T-helper 2 cell treated with Interferon-gamma antibody and Interleukin-4, amounts not matched to agents 100 ng/mL and 5 ng/mL, for 36 hours (primary cell): ENCODE measurements around the gene EHHADH. TPM values are rescaled to one million over a fixed set of nuclear protein-coding genes. Genes with fewer than 3 reads are reported as not detected.

Experiments used
- intact Hi-C: fragments of 100-400 bp; cut with micrococcal nuclease; formaldehyde crosslinking; loops from one replicate; pipeline ENCODE4 v1.15.1; 2023
- total RNA-seq: library from RNA; stranded (reverse); gene quantifications from 2 replicates; pipeline ENCODE4 v1.2.3, GENCODE V29; 2022

Gene EHHADH
- 3.3 and 3.8 TPM in 2 replicates for total RNA-seq

DNA sequence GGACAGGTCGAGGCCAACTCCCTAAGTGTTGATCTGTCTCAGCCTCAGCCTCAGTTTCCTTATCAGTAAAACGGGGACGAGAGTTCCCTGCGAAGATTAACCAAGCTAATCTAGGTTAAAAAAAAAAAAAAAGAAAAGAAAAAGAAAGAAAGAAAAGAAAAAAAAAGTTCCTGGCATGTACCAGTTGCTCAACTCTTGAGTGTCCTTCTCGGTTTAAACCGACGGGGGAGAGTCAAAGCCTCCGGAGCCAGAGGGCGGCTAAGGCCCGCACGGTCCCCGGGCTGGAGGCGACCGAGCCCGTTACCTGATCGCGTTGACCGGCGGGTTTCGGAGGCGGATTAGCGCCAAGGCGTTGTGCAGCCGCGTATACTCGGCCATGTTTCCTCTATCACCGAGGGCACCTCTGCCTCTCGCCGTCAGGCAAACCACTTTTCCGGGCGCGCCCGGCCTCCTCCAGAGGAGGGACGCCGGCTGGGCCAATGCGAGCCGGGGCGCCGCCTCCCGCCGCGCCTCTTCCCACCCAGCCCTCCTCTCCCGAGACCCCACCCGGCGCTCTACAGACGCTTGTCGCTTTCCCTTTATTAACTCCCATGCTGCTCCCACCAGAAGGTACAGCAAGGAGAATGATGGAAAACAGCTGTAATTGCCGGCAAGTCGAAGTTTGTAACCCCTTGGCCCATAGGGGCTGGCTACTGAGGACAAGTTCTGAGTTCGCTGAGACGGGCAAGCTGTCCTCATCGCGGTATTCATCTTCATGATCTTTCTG lies at the start of gene EHHADH:
EHHADH (minus strand) TSS at position 405 of the 766 bp plus-strand sequence; CDS start at position 378, 27 bp downstream.
- intact Hi-C loops: no loop called here

DNA sequence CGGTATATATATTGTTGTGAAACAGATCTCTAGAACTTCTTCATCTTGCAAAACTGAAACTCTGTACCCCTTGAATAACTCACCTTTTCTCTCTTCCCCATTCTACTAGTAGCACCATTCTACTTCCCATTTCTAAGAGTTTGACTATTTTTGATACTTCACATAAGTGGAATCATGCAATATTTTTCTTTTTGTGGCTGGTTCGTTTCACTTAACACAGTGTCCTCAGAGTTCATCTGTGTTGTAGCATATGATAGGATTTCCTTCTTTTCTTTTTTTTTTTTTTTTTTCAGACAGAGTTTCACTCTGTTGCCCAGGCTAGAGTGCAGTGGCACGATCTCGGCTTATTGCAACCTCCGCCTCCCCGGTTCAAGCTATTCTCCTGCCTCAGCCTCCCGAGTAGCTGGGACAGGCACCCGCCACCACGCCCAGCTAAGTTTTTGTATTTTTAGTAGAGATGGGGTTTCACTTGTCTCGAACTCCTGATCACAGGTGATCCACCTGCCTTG lies 46.1 kb upstream of the EHHADH start:
- intact Hi-C loops: loop anchor here (10.0 kb wide), 1 partner anchor 425 kb away; no protein-coding TSS in a partner anchor

DNA sequence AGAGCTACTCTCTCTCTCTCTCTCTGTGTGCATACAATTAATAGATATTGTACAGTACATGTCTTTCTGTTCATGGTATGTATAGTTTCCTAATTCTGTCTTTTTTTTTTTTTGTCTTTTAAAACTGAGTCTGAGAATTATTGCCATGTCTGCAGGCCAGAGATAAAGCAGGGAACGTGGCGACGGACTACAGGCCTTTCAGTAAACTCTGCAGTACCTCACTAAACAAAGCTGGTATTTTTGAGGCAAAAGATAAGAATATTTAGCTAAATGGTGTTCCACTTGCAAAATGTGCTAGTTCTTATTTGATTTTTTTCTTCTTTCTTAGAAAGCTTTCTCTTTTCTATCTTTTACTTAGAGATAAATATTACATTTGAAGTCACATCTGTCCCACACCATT lies 44.0 kb upstream of the EHHADH start:
- intact Hi-C loops: no loop called here

DNA sequence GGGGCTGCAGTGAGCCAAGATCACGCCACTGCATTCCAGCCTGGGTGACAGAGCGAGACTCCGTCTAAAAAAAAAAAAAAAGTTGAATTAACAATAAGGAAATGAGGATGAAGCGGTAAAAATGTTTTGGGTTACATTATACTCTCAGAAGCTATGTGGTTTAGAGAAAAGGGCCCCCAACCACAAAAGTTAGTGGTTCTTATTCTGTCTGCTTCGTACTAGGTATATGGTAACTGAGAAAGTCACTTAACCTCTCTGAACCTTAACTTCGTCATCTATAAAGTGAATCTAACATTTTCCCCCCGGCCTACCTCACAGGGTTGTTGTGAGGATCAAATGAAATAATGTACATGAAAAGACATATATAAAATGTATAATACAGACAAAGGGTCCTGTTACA lies 38.4 kb upstream of the EHHADH start:
- intact Hi-C loops: no loop called here

DNA sequence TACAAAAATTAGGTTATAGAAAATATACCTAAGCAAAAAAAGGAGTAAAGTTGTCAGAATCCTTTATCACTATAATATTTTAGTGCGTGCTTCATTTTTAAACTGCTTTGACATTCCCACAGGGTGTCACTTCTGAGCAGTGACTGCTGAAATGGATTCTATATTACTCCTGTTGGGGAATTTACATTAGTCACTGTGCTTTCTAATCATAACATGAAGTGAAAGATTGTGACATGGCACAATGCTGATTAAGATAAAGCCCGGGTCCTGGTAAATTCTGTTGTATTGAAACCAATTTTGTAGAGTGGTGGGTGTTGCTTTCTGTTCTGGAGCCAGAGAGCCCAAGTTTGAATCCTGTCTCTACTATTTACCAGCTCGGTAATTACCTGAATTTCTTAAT lies 36.4 kb upstream of the EHHADH start:
- intact Hi-C loops: no loop called here

DNA sequence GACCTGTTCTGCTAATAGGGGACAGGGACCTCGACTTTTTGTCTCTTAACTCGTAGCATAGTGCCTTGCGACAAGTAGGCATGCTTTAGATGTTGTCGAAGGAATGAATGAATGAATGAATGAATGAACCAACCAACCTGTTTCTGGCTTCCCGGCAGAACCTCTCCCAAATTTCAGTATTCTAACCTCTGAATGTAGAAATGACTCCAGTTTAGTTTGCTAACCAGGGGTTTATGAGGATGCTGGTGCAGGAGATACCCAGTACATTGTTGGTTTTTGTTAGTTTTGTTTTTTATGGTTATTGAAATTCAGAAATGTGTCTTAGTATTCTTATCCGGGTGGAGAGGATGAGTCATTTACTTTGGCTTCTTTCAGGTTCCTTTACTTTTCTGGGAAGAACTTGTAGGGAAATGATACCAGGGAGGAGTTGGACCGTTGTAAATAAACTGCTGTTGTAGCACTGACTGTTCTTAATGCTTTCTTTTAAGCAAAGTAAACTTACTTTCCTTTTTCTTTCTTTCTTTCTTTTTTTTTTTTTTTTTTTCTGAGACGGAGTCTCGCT lies 29.6 kb upstream of the EHHADH start:
- intact Hi-C loops: loop anchor here (2.0 kb wide), 1 partner anchor 303 kb away; the partner anchor contains the start of gene SENP2

DNA sequence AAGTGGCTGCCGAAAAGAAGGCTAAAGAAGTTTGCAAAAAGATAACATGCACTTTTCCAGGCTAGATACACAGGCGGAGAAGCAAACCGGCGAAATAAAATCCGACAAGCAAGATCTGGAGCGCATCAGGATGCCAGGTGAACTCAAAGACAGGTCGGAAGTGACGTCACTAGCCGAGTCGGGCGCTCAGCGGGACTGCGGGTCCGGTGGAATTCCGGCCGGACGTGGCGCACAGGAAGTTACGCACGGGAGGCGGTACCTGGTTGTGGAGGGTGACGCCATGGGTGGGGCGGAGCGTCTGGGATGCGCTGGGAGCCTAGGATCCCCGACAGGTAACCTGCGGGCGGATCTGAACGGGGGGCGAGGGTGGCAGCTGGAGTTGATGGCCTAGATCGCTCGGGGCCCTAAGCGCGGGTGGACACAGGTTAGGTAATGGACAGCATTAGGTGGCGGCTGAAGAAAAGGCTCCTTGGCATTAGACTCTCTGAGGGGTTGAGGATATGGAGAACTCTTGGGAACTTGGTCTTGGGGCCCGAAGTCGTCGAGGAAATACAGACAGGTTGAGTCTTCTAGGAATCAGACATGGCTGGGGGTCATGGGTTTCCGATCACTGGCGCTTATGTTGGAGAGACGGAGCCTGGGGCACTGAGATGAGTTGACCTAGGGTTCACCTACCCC lies 29.0 kb upstream of the EHHADH start:
- intact Hi-C loops: loop anchor here (1.0 to 2.0 kb wide), 2 partner anchors 216 to 304 kb away; partner anchors contain the start of genes SENP2 and TMEM41A

DNA sequence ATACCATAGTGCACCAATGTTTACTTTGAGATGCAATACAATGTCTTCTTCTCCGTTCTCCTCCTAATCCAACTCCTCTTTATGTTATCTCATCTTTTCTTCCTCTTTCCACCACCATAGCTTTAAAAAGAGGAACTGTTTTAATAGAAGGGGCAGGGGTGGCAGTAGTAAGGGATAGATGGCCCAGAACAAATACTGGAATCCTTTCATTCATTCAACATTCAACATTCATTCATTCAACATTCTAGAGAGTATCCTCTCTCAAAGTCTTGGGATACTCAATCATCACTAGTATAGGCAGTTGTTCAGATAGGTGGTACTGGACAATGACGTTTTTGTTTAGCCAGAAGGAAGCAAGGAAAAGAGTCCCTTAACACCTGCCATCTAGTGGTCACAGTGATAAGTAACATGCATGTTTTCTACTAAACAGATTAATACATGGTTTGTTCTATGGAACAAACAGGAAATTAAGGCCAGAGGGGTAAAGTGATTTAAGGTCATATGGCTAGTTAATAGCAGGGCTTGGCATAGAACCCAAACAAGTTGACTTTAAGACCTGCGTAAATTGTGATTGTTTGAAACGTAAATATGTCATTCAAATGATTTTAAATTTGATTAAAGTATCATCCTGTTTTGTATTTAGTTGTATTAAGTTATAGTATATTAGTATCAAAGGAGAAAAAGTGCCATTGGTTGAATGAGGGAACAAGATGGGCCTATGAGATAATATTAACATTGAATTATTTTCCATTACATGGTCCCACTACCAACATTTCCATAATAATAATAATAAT lies 26.9 kb upstream of the EHHADH start:
- intact Hi-C loops: no loop called here

DNA sequence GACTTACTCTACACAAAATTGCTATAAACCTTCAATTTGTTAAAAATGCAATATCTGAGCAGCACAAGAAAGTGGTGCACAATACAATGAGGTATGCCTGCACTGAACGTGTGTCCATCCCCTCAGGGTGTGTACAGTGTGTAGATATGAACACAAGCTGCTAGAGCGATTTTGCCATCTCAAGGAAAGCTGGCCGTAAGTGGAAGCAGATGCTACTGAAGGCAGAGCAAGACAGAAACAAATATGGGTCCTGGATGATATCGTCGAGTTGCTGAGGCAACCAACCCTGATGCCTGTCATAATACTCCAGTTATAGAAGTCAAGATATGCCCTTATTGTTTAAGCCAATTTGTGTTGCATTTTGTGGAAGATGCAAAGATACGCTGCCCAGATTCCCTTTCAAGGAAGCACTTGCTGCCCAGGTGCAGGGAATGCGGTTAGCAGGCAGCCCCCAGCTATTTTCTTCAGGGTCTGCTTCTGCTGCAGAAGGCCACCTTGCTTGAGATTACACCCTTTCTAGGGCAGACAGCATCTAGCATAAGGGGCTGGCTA lies 25.8 kb upstream of the EHHADH start:
- intact Hi-C loops: no loop called here

DNA sequence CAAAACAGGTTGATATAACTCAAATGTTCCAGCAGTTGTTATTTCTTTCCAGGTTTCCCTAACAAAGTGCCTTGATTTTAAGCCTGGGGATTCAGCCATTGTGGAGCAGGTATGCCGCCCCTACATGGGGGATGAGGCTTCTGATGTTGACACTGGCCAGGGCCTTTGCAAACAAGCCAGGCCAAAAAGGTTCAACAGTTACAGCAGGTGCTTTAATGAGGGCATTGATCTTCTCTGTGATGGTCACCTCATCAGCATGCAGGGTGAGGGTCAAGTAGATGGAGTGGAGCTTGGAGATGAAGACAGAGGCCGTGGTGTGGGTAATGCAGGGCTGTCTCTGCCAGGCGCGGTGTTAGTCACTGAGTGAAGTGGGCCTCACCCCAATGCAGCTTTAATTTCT lies 22.6 kb upstream of the EHHADH start:
- intact Hi-C loops: no loop called here

DNA sequence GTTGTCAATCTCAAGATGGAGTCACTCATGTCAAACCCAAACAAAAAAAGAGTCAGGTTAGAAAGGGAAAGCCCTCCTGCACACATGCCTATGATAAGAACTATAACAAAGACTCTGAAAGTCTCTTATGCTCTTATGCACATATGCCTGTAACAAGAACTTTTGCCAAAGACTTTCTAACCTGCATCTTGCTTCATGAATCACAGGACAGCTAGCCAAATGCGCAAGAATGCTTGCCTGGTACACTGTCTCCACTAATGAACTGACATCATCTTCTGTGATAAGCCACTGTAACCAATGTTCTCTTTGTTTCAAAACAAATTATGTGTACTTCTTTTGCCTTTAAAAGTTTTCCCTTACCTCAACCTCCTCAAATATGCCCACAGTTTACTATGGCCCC lies 18.2 kb upstream of the EHHADH start:
- intact Hi-C loops: no loop called here

DNA sequence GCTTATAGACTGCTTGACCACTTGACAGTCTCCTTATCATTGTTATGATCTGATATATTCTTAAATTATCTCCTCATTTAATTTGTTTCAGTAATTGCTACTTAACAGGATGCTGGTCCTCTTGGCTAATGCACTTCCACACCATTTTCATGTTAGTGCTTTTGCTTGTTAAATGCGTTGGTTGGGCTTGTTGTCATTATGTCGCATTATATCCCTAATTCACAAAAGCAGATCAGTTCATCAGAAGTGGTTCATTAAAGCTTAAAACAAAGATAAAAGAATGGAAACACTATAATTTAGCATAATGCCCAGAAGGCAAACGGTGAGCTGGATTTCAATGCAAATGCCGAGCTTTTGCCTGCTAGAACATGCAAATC lies 17.1 kb upstream of the EHHADH start:
- intact Hi-C loops: no loop called here

DNA sequence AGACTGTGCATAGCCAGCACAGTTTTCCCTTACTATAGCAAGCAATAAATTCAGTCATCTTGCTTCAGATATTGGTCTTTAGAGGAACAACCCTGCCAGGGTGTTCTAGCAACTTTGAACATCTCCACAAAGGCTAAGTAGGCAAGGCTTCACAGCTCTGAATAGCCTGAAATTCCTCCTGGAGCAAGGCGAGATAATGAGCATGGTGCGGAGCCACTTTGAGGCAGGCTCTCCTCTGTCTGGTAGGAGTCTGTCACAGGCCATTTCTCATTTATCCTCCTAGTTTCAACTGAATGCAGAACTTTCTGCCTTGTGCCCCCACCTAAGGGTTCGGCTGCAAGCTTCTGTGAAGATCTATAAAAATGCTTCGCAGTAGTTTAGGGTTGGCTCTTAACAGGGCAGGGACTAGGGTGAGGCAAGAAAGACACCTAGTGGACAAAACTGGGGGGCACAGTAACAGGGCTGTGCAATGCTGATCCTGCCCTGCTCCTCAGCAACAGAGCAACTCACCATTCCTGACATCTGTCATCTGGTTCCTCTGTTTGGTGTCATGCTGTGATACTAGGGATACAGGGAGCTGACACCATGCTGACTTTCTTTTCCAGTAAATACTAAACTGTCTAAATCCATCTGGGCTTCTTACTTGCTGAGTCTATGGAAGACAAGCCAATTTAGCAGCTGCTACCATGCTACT lies 16.6 kb upstream of the EHHADH start:
- intact Hi-C loops: no loop called here

DNA sequence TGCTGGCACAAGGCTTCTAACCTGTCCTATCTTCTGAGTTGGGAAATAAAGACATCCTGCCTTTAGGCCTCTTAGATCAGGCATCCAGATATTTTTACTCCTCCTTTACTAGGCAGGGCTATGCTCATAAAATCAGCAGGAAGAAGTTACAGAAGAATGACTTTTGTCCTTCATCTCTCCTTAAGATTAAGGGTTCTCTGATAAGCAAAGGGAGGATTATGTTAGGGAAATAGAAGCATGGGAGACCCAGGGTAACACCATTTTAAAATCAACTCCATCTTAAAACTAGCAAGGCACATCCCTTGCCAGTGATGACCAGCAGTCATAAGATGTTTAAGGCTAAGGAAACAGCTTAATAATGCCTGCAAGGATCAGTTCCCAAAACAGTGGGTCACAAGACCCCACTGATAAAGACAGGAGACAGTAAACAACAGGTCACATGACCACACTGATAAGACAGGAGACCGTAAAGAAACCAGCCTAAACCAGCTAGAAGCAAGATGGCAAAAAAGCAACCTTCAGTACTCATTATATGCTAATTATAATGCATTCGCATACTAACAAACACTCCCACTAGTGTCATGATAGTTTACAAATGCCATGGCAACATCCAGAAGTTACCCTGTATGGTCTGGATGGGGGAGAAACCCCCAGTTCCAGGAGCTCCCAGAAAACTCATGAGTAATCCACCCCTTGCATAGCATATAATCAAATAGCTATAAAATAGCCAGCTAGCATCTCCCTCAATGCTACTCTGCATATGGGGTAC lies 14.5 kb upstream of the EHHADH start:
- intact Hi-C loops: no loop called here

DNA sequence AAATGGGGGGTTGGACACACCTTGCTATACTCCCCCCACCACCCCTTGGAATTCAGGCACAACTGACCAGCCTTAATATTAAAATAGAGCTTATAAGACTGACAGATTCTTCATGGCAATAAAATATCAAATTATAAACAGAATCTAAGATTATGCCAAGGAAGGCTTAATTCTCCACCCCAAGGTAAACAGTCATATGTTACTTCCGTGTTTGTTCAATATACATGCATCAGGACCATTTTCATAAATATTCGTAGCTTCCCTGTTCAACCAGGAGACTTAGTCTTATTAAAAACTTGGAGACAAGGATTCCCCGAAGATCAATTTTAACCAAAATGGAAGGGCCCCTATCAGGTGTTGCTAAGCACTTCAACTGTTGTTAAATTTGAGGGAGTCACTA lies 13.3 kb upstream of the EHHADH start:
- intact Hi-C loops: no loop called here

DNA sequence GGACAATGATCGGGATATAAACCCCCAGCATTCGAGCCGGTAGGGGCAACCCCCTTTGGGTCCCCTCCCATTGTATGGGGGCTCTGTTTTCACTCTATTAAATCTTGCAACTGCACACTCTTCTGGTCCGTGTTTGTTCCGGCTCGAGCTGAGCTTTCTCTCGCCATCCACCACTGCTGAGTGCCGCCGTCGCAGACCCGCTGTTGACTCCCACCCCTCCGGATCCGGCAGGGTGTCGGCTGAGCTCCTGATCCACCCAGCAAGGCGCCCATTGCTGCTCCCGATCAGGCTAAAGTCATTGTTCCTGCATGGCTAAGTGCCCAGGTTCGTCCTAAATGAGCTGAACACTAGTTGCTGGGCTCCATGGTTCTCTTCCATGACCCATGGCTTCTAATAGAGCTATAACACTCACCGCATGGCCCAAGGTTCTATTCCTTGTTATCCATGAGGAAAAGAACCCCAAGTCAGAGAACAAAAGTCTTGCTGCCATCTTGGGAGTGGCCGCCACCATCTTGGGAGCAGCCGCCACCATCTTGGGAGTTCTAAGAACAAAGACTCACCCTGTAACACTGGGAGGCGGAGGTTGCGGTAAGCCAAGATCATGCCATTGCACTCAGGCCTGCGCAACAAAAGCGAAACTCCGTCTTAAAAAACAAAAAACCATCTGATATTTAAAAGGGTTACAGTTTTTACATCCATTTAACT lies 11.2 kb upstream of the EHHADH start:
- intact Hi-C loops: no loop called here

DNA sequence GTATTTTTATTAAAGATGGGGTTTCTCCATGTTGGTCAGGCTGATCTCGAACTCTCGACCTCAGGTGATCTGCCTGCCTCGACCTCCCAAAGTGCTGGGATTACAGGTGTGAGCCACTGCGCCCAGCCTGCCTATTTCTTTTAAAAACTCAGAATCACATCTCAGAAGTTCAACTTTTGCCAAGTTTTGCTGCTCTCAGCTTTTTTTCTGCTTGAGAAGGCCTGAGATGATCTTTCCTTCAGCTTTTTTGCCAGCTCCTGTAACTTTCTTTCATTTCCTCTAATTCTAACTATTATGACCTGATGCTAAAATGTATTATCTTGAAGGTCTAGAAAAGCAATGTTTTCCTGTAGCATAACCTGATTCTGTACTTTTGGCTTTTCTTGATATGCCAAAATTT lies 9.6 kb upstream of the EHHADH start:
- intact Hi-C loops: no loop called here

DNA sequence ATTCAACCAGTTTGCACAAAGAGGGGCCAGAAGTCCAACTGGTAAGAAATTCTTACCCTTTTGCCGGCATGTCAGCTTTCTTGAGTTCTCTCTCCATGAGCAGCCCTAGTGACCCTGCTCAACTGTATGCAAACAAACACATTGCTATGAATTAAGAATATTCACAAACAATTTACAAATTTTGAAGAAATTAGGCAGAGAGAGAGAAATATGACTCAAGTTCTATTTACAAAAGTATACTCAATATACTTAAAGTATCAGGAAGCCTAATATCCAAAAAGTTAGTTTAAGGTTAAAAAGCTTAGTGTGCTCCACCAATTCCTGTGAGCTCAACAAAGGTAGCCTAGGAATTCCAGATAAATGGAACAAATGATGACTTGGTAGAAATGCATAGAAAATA lies 3.5 kb upstream of the EHHADH start:
- intact Hi-C loops: no loop called here

DNA sequence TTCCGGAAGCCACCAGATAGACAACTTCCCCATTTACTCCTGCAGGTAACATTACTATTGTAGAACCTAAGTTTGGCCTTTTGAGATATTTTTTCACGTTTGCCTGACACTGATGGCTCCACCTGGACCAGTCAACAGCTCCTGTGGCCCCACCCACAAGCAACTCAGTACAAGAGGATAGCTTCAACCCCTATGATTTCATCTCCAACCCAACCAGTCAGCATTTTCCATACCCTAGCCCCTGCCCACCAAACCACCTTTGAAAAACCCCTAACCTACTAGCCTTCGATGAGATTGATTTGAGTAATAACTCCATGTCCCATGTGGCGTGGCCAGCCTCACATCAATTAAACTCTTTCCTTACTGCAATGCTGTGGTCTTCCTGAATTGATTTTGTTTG lies 950 bp upstream of the EHHADH start:
- intact Hi-C loops: no loop called here
